HG03280 (cell line): ENCODE data around the gene FAM171A1.

Experiments used
- ATAC-seq: cut with Tn5 transposase; IDR thresholded peaks from one replicate; pipeline ENCODE4 v1.9.1; 2021; ENCODE audit warnings: mild to moderate bottlenecking, moderate library complexity; ENCODE audit not compliant: unreplicated experiment

The FAM171A1 gene

GRCh38 chr10:15181576-15182156 is 189.4 kb downstream of the FAM171A1 start:
- no peak for ATAC-seq

- no peak for ATAC-seq
These were observed 190.4 kb downstream of the FAM171A1 start for GRCh38 chr10:15180736-15181135.

- ATAC-seq = no peak
These were observed 194.8 kb downstream of the FAM171A1 start for GRCh38 chr10:15176269-15176668.

- no peak for ATAC-seq
These were observed 195.5 kb downstream of the FAM171A1 start for GRCh38 chr10:15175587-15175986.

DNA sequence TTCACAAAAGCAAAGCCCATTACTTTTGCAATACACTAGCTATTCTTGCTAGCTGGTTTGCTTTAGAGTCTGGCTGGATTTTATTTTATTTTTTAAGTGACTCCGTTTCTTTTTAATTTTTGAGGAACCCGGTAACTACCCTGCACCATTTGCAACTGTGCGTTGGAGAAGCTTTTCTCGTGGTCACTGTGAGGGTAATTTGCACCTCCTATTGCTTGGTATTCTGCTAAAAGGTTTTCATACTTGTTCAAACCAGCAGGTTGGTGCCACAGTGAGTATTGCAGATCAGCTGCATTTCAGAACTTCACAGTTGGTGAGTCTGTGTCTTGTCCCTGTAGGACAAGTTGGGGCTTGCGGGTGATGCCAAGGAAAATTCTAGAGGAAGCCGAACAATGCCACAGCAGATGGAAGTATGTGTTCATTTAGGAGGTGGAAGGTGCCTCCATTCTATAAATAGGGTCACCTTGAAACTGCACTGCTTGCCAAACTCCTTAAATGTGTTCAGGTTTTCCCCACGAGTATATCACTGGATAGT is 198.7 kb downstream of the FAM171A1 start:
- ATAC-seq = no peak

GRCh38 chr10:15169555-15170401 is 201.3 kb downstream of the FAM171A1 start:
- ATAC-seq = no peak

DNA sequence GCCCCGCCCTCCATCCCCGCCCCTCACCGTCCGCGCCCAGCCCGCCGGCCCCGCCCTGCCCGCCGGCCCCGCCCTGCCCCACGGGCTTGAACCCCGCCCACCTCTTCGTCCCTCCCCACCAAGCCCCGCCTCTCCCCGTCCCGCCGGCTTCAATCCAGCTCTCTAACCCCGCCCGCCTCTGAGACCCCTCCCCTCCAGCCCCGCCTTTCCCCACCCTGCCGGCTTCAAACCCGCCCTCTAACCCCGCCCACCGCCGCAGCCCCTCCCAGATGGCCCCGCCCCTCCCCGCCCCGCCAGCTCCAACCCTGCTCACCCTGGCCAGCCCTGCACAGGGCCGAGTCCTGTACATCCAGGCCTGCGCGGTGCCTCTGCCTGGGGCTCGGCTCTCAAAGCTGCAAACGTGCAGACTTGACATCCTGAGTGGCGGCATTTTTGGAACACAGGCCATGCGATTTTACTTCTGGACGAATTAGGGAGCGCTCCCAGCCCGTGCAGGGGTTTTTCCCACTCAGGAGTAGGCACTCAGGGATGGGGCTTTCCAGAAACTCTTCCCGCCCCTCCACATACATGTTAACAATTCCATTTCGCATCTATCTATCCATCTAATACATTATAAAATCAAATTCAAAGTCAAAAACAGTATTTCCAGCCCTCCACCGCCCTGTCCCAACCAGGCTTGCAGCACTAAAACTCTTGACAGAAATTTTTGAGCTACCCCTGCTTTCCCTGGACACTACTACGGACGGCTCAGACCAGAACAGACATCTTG is 202.1 kb downstream of the FAM171A1 start:
- peak; percentile 42 for ATAC-seq

DNA sequence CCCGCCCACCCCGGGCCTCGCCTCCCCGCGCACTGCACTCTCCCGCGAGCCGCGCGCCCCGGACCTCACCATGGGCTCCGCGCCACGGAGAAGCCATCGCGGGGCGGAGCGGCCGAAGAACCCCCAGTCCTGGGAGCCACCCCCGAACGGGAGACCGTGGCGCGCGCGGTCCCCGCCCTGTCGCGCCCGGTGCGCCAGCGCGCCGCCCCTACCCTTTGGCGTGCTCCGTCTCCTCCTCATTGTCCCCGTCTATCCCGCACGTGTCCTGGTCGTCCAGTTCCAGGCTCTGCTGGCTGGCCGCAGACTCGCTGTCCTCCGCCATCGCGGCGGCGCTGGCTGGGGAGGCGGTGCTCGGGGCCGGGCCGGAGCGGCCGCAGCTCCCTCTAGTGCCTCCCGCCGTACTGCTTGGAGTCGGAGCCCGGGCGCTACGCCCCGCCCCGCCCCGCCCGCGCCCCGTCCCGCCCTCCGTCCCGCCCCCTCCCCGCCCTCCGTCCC is 202.8 kb downstream of the FAM171A1 start, which contains the start of gene NMT2:
Gene NMT2 (minus strand): TSS at position 403 of the 495 bp plus-strand sequence. CDS start 81 bp downstream, at position 322.
- ATAC-seq = peak; percentile 92

DNA sequence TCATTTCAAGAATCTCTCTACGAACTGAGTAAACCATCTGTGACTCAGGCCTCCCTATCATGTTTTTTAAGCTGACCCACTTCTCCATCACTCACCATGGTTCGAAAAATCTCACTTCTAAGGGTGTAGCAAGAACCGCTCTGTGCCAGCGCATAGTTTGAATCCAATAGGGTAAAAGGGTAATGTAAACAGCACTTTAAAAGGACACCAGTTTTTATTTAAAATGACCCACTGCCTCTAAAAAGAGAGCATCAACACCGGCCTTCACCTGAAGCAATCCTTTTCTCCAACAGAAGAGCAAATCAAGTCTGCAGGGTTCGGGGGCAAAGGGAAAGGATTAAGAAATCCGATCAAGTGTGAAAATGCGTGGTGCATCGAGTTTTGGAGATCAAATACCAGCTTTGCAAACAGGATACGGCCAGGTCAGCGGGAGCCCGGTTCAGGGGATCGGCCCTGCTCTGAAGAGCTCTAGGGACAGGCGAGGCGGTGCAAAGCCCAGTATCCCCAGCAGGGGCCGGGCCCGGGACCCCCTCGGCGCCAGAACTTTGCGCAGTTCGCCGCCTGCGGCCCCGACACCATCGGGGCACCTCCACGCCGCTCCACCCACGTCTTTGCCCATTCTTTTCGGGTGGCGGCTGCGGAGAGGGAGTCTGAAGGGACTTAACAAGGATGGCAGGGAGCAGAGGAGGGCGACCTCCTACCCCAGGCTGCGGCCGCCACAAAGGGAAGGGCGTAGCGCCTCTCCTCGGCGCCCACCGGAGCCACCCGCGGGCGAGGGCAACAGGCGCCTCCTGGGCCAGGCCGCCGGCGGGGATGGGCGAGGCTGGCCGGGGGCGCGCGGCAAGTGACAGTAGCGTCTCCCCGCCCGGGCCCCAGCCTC is 203.4 kb downstream of the FAM171A1 start:
- ATAC-seq = peak; percentile 42

- no peak for ATAC-seq
These were observed 204.8 kb downstream of the FAM171A1 start for GRCh38 chr10:15166325-15166724.

- no peak for ATAC-seq
These were observed 207.7 kb downstream of the FAM171A1 start for GRCh38 chr10:15163253-15163828.
